ENCODE results near the gene KIN. TPM values are rescaled to one million over a fixed set of nuclear protein-coding genes. Genes with fewer than 3 reads are reported as not detected.
A peak's percentile ranks its signal among the peaks of the same experiment; 100 is the strongest.

KIN gene
- total and polyA plus RNA-seq, 2 of the 4 experiments (the other 2 are of a cell fraction): 3.0 to 6.4 TPM

GRCh38 chr10:7826971-7827370 is 39.2 kb upstream of the KIN start:
- no peak overlapping the region for H3K23ac ChIP-seq (ENCODE audit: low read depth, low read length)
- CTCF ChIA-PET: no interaction called here
- dilution Hi-C loops (cut with HindIII; ENCODE audit: low sequenced_read_pairs, unreplicated experiment) (no loop called here), in situ Hi-C loops (cut with MboI; ENCODE audit: low sequenced_read_pairs) (no loop called here), intact Hi-C loops (cut with micrococcal nuclease) (no loop called here)
- no peaks in the 10 kb centered on the region for H3K9me3 ChIP-seq (ENCODE audit: control insufficient read depth, insufficient read depth, low read length)
- no peak overlapping the region for H3K27ac ChIP-seq (ENCODE audit: insufficient read depth, low read length)
- no peak overlapping the region for H2BK5ac ChIP-seq (ENCODE audit: low read depth, low read length, poor library complexity, severe bottlenecking)
- DNase-seq: peak; percentile 74
- H3K9me1 ChIP-seq (ENCODE audit: insufficient read depth, low read length): peaks cover 9% of the 10 kb centered on the region
- no TSS peak for BruUV-seq (replicated peaks)
- no peak overlapping the region for H2BK120ac ChIP-seq (ENCODE audit: low read depth, low read length)
- peaks cover 7% of the 10 kb centered on the region for H3K36me3 ChIP-seq (ENCODE audit: control insufficient read depth, insufficient read depth, low read length)
- H2AK9ac ChIP-seq (replicated peaks; ENCODE audit: low read depth, low read length, poor library complexity): no peak overlapping the region
- no peak overlapping the region for H3K14ac ChIP-seq (replicated peaks; ENCODE audit: low read depth, low read length)
- no peak overlapping the region for H3K4me2 ChIP-seq (ENCODE audit: low read depth, low read length)
- H2AK5ac ChIP-seq (ENCODE audit: low read depth, low read length): no peak overlapping the region
- no peak overlapping the region for H2BK20ac ChIP-seq (ENCODE audit: low read depth, low read length)
- H3K4ac ChIP-seq (ENCODE audit: low read depth, low read length): no peak overlapping the region
- no peak overlapping the region for H4K91ac ChIP-seq (ENCODE audit: insufficient read depth, low read depth, low read length)
- POLR2A ChIA-PET (ENCODE audit: unreplicated experiment): no interaction called here
- H3K27me3 ChIP-seq (ENCODE audit: control insufficient read depth, insufficient read depth, low read length): no peaks in the 10 kb centered on the region
- no peak overlapping the region for H4K8ac ChIP-seq (ENCODE audit: low read depth in 2 of 2, low read length in 2 of 2)
- no peak overlapping the region for H2AFZ ChIP-seq (replicated peaks; ENCODE audit: low read length, poor library complexity)
- 0 out of 2 replicates have a peak, but pooled peaks cover under 1% of the 10 kb centered on the region for H3K4me1 ChIP-seq (ENCODE audit: control insufficient read depth, insufficient read depth, low read length)
- H2BK15ac ChIP-seq (ENCODE audit: low read depth, low read length): no peak overlapping the region
- no peak overlapping the region for H3K56ac ChIP-seq (ENCODE audit: extremely low read depth, insufficient read depth, low read length)
- H3K9ac ChIP-seq (ENCODE audit: low read depth, low read length): no peak overlapping the region
- ATAC-seq (ENCODE audit: low read depth): peak; percentile 87
- no peak overlapping the region for H3K18ac ChIP-seq (ENCODE audit: low read depth, low read length)
- no peak overlapping the region for H4K5ac ChIP-seq (ENCODE audit: low read depth, low read length)
- H3K4me3 ChIP-seq (ENCODE audit: insufficient read depth, low read depth, low read length): no peak overlapping the region
- peaks cover 17 to 28% of the 10 kb centered on the region in 2 experiments for H3K79me1 ChIP-seq (ENCODE audit: low read depth in 1 of 2, low read length in 2 of 2)
- no CpG with 5 or more reads among the region's 4 CpGs for WGBS, 2 experiments (ENCODE audit: extremely low coverage in 2 of 2, insufficient read length in 1 of 2)
- TF ChIP-seq CEBPB (IDR thresholded peaks at IDR 0.05; ENCODE audit: low read depth, low read length) (no peak), USF2 (IDR thresholded peaks at IDR 0.05; ENCODE audit: low read depth, low read length) (no peak), CTCF (conservative IDR thresholded peaks at IDR 0.05; ENCODE audit: low read depth, low read length) (0 out of 2 replicates have a peak, but pooled peaks have one; percentile 21), SMC3 (IDR thresholded peaks at IDR 0.05; ENCODE audit: low read depth, low read length) (no peak), RAD21 (IDR thresholded peaks at IDR 0.05; ENCODE audit: low read length) (0 out of 2 replicates have a peak, but pooled peaks have one; percentile 3), POLR2A (IDR thresholded peaks at IDR 0.05; ENCODE audit: low read depth, low read length) (no peak), NFE2L2 (IDR thresholded peaks at IDR 0.05; ENCODE audit: low read depth, low read length) (peak; percentile 69; the same call in 1 of the 2 replicates), ELK1 (IDR thresholded peaks at IDR 0.05; ENCODE audit: borderline replicate concordance, low read depth, low read length) (no peak), RCOR1 (IDR thresholded peaks at IDR 0.05; ENCODE audit: insufficient replicate concordance, low read length) (no peak)
- H4K20me1 ChIP-seq (ENCODE audit: insufficient read depth, low read length): no peaks in the 10 kb centered on the region

All from IMR-90 (cell line).